ENCODE data around the gene RFX4.

Gene RFX4

DNA sequence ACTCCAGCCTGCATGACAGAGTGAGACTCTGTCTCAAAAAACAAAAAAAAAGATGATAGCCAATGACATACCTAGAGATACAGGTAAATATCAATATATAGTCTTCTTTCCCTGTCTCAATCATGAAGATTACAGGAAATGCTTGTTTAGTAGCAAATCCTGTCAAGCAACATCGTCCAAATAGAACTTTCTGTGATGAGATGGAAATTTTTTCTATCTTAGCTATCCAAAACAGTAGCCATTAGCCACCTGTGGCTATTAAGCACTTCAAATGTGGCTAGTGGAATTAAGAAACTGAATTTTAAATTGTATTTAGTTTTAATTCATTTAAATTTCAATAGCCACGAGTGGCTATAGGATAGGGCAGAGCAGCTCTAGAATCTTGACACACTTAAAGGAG, 158.4 kb downstream of the RFX4 start:
- no peaks in the 10 kb centered on the region for H3K27me3 ChIP-seq (ENCODE audit: control insufficient read depth, insufficient read depth, low read length)
- no peaks in the 10 kb centered on the region for H3K36me3 ChIP-seq (ENCODE audit: control insufficient read depth, low read depth, low read length)
- peaks cover 34% of the 10 kb centered on the region for H3K4me1 ChIP-seq (ENCODE audit: control insufficient read depth, low read depth, low read length)
- H3K9ac ChIP-seq (ENCODE audit: low read length): no peak overlapping the region
- no peak overlapping the region for H3K27ac ChIP-seq (ENCODE audit: low read length)
- H3K9me3 ChIP-seq (ENCODE audit: control insufficient read depth, low read depth, low read length): no peaks in the 10 kb centered on the region
- H3K4me3 ChIP-seq (ENCODE audit: low read length): no peak overlapping the region

DNA sequence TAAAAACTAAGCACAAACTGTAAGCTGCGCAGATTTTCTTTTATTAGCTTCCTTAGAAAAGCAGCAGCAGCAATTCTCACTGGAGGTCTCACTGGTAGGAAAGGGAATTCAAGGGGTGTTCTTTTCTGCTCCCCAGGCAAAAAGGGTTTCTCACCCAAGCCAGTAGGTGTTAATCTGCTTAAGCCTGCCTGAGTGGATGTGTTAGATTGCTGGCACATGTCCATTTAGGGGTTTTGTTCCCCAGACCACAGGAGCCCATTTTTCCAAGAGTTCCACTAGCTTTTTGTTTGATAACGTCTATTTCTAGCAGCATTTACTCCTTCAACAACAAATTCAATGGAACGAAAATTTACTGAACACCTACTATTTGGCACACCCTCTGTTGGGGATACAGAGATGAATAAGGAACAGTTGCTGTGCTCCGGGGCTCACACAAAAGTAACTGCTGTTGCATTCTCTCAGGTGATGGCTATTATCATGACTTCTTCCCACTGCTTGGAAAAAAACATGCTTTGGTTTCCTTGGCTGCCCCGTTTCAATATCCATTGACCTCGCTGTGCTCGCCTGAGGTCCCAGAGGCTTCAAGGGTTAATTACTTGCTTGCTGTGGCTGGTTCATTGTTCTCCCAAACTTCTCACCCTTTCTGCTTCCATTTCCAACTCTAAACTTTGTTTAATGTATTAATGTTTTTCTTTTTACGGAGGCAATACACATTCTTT, 160.6 kb downstream of the RFX4 start:
- no peak overlapping the region for H3K4me3 ChIP-seq (ENCODE audit: low read length)
- H3K36me3 ChIP-seq (ENCODE audit: control insufficient read depth, low read depth, low read length): no peaks in the 10 kb centered on the region
- H3K27ac ChIP-seq (ENCODE audit: low read length): no peak overlapping the region
- no peaks in the 10 kb centered on the region for H3K27me3 ChIP-seq (ENCODE audit: control insufficient read depth, insufficient read depth, low read length)
- H3K4me1 ChIP-seq (ENCODE audit: control insufficient read depth, low read depth, low read length): peaks cover 38% of the 10 kb centered on the region
- H3K9ac ChIP-seq (ENCODE audit: low read length): no peak overlapping the region
- H3K9me3 ChIP-seq (ENCODE audit: control insufficient read depth, low read depth, low read length): no peaks in the 10 kb centered on the region

DNA sequence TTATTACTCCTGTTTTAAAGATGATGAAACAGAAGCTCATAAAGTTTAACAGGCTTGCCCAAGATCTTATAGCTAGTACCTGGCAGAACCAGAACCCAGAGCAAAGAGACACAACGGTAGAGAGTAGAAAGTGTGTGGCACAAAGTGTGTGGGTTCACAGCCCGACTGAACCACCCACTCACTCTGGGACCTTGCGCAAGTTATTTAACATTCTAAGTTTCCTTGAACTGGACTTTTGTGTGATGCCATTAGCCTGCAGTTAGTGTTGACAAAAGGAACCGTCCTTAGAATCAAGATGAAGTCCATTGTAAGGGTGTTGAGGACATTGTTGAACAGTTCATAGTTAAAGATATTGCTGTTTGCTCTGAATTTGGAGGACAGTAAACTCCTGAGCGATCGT, 161.8 kb downstream of the RFX4 start:
- Histone ChIP-seq H3K4me3 (ENCODE audit: low read length) (no peak overlapping the region), H3K9ac (ENCODE audit: low read length) (no peak overlapping the region), H3K4me1 (ENCODE audit: control insufficient read depth, low read depth, low read length) (peaks cover 37% of the 10 kb centered on the region), H3K9me3 (ENCODE audit: control insufficient read depth, low read depth, low read length) (no peaks in the 10 kb centered on the region), H3K27ac (ENCODE audit: low read length) (no peak overlapping the region), H3K36me3 (ENCODE audit: control insufficient read depth, low read depth, low read length) (no peaks in the 10 kb centered on the region), H3K27me3 (ENCODE audit: control insufficient read depth, insufficient read depth, low read length) (no peaks in the 10 kb centered on the region)

DNA sequence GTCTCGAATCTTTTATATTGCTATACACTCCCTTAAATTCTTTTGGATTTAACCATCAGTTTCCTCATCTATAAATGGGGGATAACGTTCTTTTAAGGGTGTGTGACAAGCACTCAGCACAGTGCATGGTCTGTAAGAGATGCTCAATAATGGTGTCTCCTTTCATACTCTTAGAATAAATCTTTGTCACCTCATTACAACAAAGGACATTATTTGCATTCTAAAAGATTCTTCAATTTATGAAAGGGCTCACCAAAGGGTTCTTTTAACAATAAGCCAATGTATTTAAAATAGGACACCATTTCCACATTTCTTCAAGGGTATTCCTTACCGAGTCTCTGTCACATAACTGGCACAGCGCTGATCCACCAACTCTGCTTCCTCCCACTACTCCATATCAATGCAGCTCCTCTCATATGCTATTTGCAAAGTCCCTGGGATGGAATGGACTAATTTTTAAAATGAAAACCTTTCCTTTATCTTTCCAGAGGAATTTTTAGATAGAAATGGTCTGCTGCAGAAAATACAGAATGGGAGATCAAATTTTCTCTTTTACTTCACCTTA, 162.5 kb downstream of the RFX4 start:
- no peaks in the 10 kb centered on the region for H3K36me3 ChIP-seq (ENCODE audit: control insufficient read depth, low read depth, low read length)

GRCh38 chr12:106747973-106748436, 165.2 kb downstream of the RFX4 start:
- no peak overlapping the region for H3K4me3 ChIP-seq (ENCODE audit: low read length)
- H3K27ac ChIP-seq (ENCODE audit: low read length): no peak overlapping the region
- no peak overlapping the region for H3K9ac ChIP-seq (ENCODE audit: low read length)
- no peaks in the 10 kb centered on the region for H3K9me3 ChIP-seq (ENCODE audit: control insufficient read depth, low read depth, low read length)
- peaks cover 21% of the 10 kb centered on the region for H3K4me1 ChIP-seq (ENCODE audit: control insufficient read depth, low read depth, low read length)
- H3K27me3 ChIP-seq (ENCODE audit: control insufficient read depth, insufficient read depth, low read length): no peaks in the 10 kb centered on the region
- no peaks in the 10 kb centered on the region for H3K36me3 ChIP-seq (ENCODE audit: control insufficient read depth, low read depth, low read length)

More for the DNA sequence above, 162.5 kb downstream of the RFX4 start:
- no peak overlapping the region for H3K9ac ChIP-seq (ENCODE audit: low read length)
- H3K4me1 ChIP-seq (ENCODE audit: control insufficient read depth, low read depth, low read length): peaks cover 30% of the 10 kb centered on the region
- H3K27me3 ChIP-seq (ENCODE audit: control insufficient read depth, insufficient read depth, low read length): no peaks in the 10 kb centered on the region
- H3K4me3 ChIP-seq (ENCODE audit: low read length): no peak overlapping the region
- H3K9me3 ChIP-seq (ENCODE audit: control insufficient read depth, low read depth, low read length): no peaks in the 10 kb centered on the region
- no peak overlapping the region for H3K27ac ChIP-seq (ENCODE audit: low read length)

DNA sequence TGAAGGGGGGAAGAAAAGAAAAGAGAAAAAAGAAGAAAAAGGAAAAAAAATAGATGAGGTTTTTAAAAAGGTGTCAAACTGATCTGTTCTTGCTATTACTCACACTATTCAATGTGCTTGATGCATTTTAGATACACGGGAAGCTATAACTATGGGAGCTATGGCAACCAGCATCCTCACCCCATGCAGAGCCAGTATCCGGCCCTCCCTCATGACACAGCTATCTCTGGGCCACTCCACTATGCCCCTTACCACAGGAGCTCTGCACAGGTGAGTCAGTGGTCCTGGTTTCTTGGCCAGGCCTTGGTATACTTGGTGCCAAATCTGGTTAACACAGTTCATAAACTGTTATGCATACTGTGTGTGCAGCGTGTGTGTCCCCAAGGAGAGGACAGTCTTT, 167.7 kb downstream of the RFX4 start:
- Histone ChIP-seq H3K27me3 (ENCODE audit: control insufficient read depth, insufficient read depth, low read length) (no peaks in the 10 kb centered on the region), H3K4me1 (ENCODE audit: control insufficient read depth, low read depth, low read length) (peaks cover 4% of the 10 kb centered on the region), H3K9me3 (ENCODE audit: control insufficient read depth, low read depth, low read length) (no peaks in the 10 kb centered on the region), H3K27ac (ENCODE audit: low read length) (no peak overlapping the region), H3K36me3 (ENCODE audit: control insufficient read depth, low read depth, low read length) (no peaks in the 10 kb centered on the region), H3K4me3 (ENCODE audit: low read length) (no peak overlapping the region), H3K9ac (ENCODE audit: low read length) (no peak overlapping the region)

- no peaks in the 10 kb centered on the region for H3K27me3 ChIP-seq (ENCODE audit: control insufficient read depth, insufficient read depth, low read length)
- H3K9ac ChIP-seq (ENCODE audit: low read length): no peak overlapping the region
- no peaks in the 10 kb centered on the region for H3K36me3 ChIP-seq (ENCODE audit: control insufficient read depth, low read depth, low read length)
- no peaks in the 10 kb centered on the region for H3K9me3 ChIP-seq (ENCODE audit: control insufficient read depth, low read depth, low read length)
- no peaks in the 10 kb centered on the region for H3K4me1 ChIP-seq (ENCODE audit: control insufficient read depth, low read depth, low read length)
- H3K4me3 ChIP-seq (ENCODE audit: low read length): no peak overlapping the region
- no peak overlapping the region for H3K27ac ChIP-seq (ENCODE audit: low read length)
Observed at GRCh38 chr12:106753526-106753925, 170.7 kb downstream of the RFX4 start.

DNA sequence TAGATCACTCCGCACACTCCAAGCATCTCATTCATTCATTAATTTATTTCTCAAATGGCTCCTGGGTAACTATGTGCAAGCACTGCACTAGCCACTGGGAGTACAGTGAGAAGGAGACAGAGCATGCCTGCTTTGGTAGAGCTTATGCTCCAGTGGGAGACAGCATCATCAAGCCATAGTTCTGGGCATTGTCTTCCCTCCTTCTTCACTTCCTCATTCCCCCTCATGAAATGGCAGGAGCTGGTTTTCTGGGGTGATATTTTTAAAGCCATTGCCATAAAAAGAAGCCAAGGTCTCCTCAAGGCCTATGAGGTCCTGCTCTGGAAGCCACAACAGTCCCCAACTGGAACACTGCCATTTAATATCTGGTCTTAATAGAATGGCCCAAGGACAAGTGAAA, 171.5 kb downstream of the RFX4 start:
- Histone ChIP-seq H3K27ac (ENCODE audit: low read length) (no peak overlapping the region), H3K27me3 (ENCODE audit: control insufficient read depth, insufficient read depth, low read length) (no peaks in the 10 kb centered on the region), H3K9ac (ENCODE audit: low read length) (no peak overlapping the region), H3K4me1 (ENCODE audit: control insufficient read depth, low read depth, low read length) (peaks cover 3% of the 10 kb centered on the region), H3K4me3 (ENCODE audit: low read length) (no peak overlapping the region), H3K36me3 (ENCODE audit: control insufficient read depth, low read depth, low read length) (no peaks in the 10 kb centered on the region), H3K9me3 (ENCODE audit: control insufficient read depth, low read depth, low read length) (no peaks in the 10 kb centered on the region)

DNA sequence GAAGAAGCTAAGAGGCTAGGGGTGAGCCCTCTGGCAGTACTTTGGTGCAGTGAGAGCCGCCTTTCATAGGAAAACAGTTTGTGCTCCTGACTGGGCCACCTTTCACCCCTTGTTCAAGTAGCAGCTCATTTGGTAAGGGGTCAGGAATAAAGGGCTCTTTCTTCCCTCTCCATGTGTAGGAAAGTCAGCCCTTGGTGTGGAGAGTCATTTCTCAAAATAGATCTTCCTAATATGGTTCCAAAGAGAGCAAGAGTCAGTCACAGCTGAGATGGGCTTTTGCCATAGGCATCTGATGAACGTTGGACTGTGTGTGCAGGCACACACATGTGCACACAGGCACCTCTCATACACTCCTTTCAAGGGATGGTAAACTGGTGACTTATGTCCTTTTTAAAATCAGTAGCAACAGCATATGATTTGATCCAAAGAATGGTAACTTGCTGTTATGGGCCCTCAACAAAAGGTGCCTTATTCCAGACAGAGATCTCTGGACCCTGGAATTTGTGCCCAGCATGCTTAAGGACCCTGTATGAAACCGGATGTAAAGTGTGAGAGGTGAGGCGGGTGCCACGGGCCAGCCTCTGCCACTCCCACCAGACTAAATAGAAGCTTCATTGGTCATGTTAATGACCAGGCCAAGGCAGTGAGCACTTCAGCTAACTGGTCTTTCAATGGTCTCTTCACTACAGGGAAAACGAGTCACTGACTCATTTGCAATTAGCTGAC, 175.0 kb downstream of the RFX4 start:
- Histone ChIP-seq H3K4me1 (ENCODE audit: control insufficient read depth, low read depth, low read length) (peaks cover 20% of the 10 kb centered on the region), H3K36me3 (ENCODE audit: control insufficient read depth, low read depth, low read length) (no peaks in the 10 kb centered on the region), H3K4me3 (ENCODE audit: low read length) (no peak overlapping the region), H3K27me3 (ENCODE audit: control insufficient read depth, insufficient read depth, low read length) (no peaks in the 10 kb centered on the region), H3K9me3 (ENCODE audit: control insufficient read depth, low read depth, low read length) (no peaks in the 10 kb centered on the region), H3K9ac (ENCODE audit: low read length) (no peak overlapping the region), H3K27ac (ENCODE audit: low read length) (no peak overlapping the region)

DNA sequence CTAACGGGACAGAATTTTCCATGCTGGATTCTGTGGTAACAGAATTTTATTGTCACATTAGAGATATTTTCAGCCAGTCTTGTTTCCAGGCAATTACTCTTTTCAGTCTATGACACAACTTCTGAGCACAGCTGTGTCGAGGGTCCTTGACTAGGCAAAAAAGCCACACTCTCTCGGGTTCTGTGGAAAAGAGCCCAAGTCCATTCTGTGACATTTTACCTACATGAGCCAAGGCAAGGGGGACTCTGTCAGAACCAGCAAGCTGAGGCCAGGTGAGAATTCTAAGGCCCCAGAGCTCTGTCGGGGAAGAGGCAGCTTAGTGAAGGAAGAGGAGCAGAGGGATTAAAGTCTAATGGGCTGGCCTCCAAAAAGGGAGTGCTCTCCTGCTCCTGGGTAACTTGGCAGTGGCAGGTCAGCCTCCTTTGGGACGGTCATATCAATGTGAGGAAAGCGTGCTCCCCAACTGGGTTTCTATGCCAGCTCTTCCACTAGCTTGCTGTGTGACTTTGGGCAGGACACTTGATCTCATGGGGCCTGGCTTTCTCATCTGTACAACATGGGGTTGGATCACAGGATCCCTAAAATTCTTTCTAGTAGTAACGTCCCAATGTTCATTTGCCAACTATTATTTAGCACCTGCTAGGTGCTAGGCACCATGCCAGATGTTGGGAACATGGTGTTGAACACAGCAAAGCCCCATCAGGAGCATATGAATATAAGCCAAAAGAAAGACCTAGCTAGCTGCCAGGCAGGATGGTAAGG, 175.7 kb downstream of the RFX4 start:
- H3K27me3 ChIP-seq (ENCODE audit: control insufficient read depth, insufficient read depth, low read length): no peaks in the 10 kb centered on the region

GRCh38 chr12:106759526-106760183, 176.9 kb downstream of the RFX4 start:
- Histone ChIP-seq H3K27ac (ENCODE audit: low read length) (peak overlapping the region; percentile 7), H3K4me1 (ENCODE audit: control insufficient read depth, low read depth, low read length) (peaks cover 30% of the 10 kb centered on the region), H3K9me3 (ENCODE audit: control insufficient read depth, low read depth, low read length) (no peaks in the 10 kb centered on the region), H3K36me3 (ENCODE audit: control insufficient read depth, low read depth, low read length) (no peaks in the 10 kb centered on the region), H3K9ac (ENCODE audit: low read length) (no peak overlapping the region), H3K27me3 (ENCODE audit: control insufficient read depth, insufficient read depth, low read length) (no peaks in the 10 kb centered on the region), H3K4me3 (ENCODE audit: low read length) (peak overlapping the region; percentile 10)

More for the DNA sequence above, 175.7 kb downstream of the RFX4 start:
- Histone ChIP-seq H3K9ac (ENCODE audit: low read length) (no peak overlapping the region), H3K27ac (ENCODE audit: low read length) (no peak overlapping the region), H3K9me3 (ENCODE audit: control insufficient read depth, low read depth, low read length) (no peaks in the 10 kb centered on the region), H3K4me1 (ENCODE audit: control insufficient read depth, low read depth, low read length) (peaks cover 20% of the 10 kb centered on the region), H3K36me3 (ENCODE audit: control insufficient read depth, low read depth, low read length) (no peaks in the 10 kb centered on the region), H3K4me3 (ENCODE audit: low read length) (no peak overlapping the region)
